ENCODE data around the gene PRC1.

DNA sequence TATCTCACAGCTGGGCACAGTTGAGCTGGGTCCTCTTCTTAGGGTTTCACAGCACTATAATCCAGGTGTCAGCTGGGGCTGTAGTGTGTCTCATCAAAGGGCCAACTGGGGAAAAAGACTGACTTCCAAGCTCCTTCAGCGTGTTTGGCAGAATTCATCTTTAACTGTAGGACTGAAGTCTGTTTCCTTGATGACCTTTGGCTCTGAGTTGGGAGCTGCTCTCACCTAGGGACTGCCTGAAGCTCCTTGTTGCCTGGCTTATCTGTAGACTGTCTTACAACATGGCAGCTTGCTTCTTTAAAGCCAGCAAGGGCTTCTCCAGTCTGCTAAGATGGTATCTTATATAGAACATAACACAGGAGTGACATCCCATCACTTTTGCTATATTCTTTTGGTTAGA lies 33.3 kb upstream of the PRC1 start:
- TF ChIP-seq POLR2A (IDR thresholded peaks at IDR 0.05) (no peak), CTCF (IDR thresholded peaks at IDR 0.05) (no peak), POLR2AphosphoS5 (IDR thresholded peaks at IDR 0.05) (no peak)

Measured in gastroesophageal sphincter (tissue), 3 donors.